GM23338 (cell line): ENCODE data around the gene LSM5. TPM values are rescaled to one million over a fixed set of nuclear protein-coding genes. Genes with fewer than 3 reads are reported as not detected.

Source experiments
- ATAC-seq: fragments of 200-7000 bp; cut with Tn5 transposase; 3 replicates; pipeline ENCODE4 v1.9.1; 2020
- DNase-seq: peaks from one replicate; pipeline ENCODE4 v3.0.0-alpha.2; 2015; ENCODE audit warnings: low spot score
- H2AFZ ChIP-seq: fragments of 200-600 bp; sonication (generic); 2 replicates; pipeline ENCODE4 v1.8.0; 2016; ENCODE audit warnings: antibody characterized with exemption, mild to moderate bottlenecking, moderate library complexity
- H3F3A ChIP-seq: fragments of 200-600 bp; sonication (generic); replicated peaks from 2 replicates; pipeline ENCODE4 v1.8.0; 2017; ENCODE audit warnings: antibody characterized with exemption, mixed run types, low read depth
- H3K27ac ChIP-seq: fragments of 200-600 bp; sonication (generic); 2 replicates; pipeline ENCODE4 v1.6.1; 2016; ENCODE audit warnings: low read depth
- H3K27me3 ChIP-seq: fragments of 200-600 bp; sonication (generic); 2 replicates; pipeline ENCODE4 v1.8.0; 2016; ENCODE audit warnings: mild to moderate bottlenecking, mixed run types, moderate library complexity; ENCODE audit not compliant: insufficient read depth
- H3K36me3 ChIP-seq: fragments of 200-600 bp; sonication (generic); 2 replicates; pipeline ENCODE4 v1.8.0; 2016; ENCODE audit warnings: mild to moderate bottlenecking; ENCODE audit not compliant: insufficient read depth
- H3K4me1 ChIP-seq: fragments of 200-600 bp; sonication (generic); 2 replicates; pipeline ENCODE4 v1.8.0; 2016; ENCODE audit warnings: mild to moderate bottlenecking, moderate library complexity; ENCODE audit not compliant: insufficient read depth
- H3K4me2 ChIP-seq: fragments of 200-600 bp; sonication (generic); 2 replicates; pipeline ENCODE4 v1.7.1; 2017; ENCODE audit warnings: mixed run types
- H3K4me3 ChIP-seq: fragments of 200-600 bp; sonication (generic); 2 replicates; pipeline ENCODE4 v1.6.1; 2016; ENCODE audit warnings: mixed run types
- H3K79me2 ChIP-seq: fragments of 200-600 bp; sonication (generic); replicated peaks from 2 replicates; pipeline ENCODE4 v1.8.0; 2017; ENCODE audit warnings: mild to moderate bottlenecking; ENCODE audit not compliant: insufficient read depth
- H3K9me2 ChIP-seq: fragments of 200-600 bp; sonication (generic); 2 replicates; pipeline ENCODE4 v1.8.0; 2017; ENCODE audit not compliant: insufficient read depth
- H4K20me1 ChIP-seq: fragments of 200-600 bp; sonication (generic); replicated peaks from 2 replicates; pipeline ENCODE4 v1.8.0; 2017; ENCODE audit warnings: mild to moderate bottlenecking; ENCODE audit not compliant: insufficient read depth
- H3K27ac Mint-ChIP-seq: 2 replicates; pipeline ENCODE4 v1.8.0; 2020; ENCODE audit warnings: inconsistent platforms, mild to moderate bottlenecking, moderate library complexity, mixed read lengths
- H3K27me3 Mint-ChIP-seq: 3 replicates; pipeline ENCODE4 v1.8.0; 2022; ENCODE audit warnings: low read depth, mild to moderate bottlenecking, moderate library complexity, mixed read lengths, inconsistent platforms; ENCODE audit not compliant: insufficient read depth, poor library complexity
- H3K36me3 Mint-ChIP-seq: 3 replicates; pipeline ENCODE4 v1.8.0; 2021; ENCODE audit warnings: low read depth, mild to moderate bottlenecking, inconsistent platforms, moderate library complexity, mixed read lengths
- H3K4me1 Mint-ChIP-seq: 3 replicates; pipeline ENCODE4 v1.8.0; 2020; ENCODE audit warnings: mild to moderate bottlenecking, inconsistent platforms, mixed read lengths
- H3K4me3 Mint-ChIP-seq: 3 replicates; pipeline ENCODE4 v1.8.0; 2021; ENCODE audit warnings: moderate library complexity, mild to moderate bottlenecking, inconsistent platforms, mixed read lengths
- H3K9me3 Mint-ChIP-seq: 3 replicates; pipeline ENCODE4 v1.8.0; 2020; ENCODE audit warnings: moderate library complexity, mild to moderate bottlenecking, inconsistent platforms, mixed read lengths
- EZH2 ChIP-seq: fragments of 200-600 bp; sonication (generic); IDR thresholded peaks from one replicate; pipeline ENCODE4 v1.8.0; 2017; ENCODE audit warnings: antibody characterized with exemption, mild to moderate bottlenecking, low read depth; ENCODE audit not compliant: unreplicated experiment
- EZH2phosphoT487 ChIP-seq: fragments of 200-600 bp; sonication (generic); IDR thresholded peaks from one replicate; pipeline ENCODE4 v1.8.1; 2018; ENCODE audit warnings: antibody characterized with exemption; ENCODE audit not compliant: unreplicated experiment
- JUNB ChIP-seq: IDR thresholded peaks from one replicate; pipeline ENCODE4 v1.6.1; 2016; ENCODE audit warnings: antibody characterized with exemption; ENCODE audit not compliant: unreplicated experiment
- NANOG ChIP-seq: IDR thresholded peaks from 2 replicates; pipeline ENCODE4 v1.6.1; 2016; ENCODE audit warnings: antibody characterized with exemption, borderline replicate concordance
- POLR2AphosphoS5 ChIP-seq: IDR thresholded peaks from 2 replicates; pipeline ENCODE4 v1.6.1; 2016; ENCODE audit warnings: antibody characterized with exemption, low read depth
- ZNF114 ChIP-seq: fragments of 250-450 bp; sonication (Bioruptor Pico); IDR thresholded peaks from 2 replicates; pipeline ENCODE4 v1.5.0; 2020; ENCODE audit warnings: mild to moderate bottlenecking, moderate library complexity
- polyA plus RNA-seq: library from polyadenylated mRNA; unstranded; fragments of >200 nt; fragmentation: Nextera tagmentation; extraction: Ambion mirVana; gene quantifications from 2 replicates; pipeline ENCODE4 v1.2.1, GENCODE V29; 2016
- total RNA-seq: library from RNA; depleted of rRNA; stranded (reverse); fragments of >200 nt; shearing (Covaris generic); gene quantifications from 2 replicates; pipeline ENCODE4 v1.2.3, GENCODE V29; 2014
- TF ChIP-seq, protein P1 (sequence below): fragments of 250-450 bp; sonication (Bioruptor Pico); IDR thresholded peaks from 2 replicates; pipeline ENCODE4 v1.5.0; 2020; ENCODE audit warnings: mild to moderate bottlenecking, moderate library complexity

The LSM5 gene
- total and polyA plus RNA-seq, 2 experiments from 2014 or later = 56.6 to 469 TPM

DNA sequence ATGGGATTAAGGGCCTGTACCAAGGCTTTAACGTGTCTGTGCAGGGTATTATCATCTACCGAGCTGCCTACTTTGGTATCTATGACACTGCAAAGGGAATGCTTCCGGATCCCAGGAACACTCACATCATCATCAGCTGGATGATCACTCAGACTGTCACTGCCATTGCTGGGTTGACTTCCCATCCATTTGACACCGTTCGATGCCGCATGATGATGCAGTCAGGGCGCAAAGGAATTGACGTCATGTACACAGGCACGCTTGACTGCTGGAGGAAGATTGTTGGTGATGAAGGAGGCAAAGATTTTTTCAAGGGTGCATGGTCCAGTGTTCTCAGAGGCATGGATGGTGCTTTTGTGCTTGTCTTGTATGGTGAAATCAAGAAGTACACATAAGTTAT lies 18.2 kb downstream of the LSM5 start (continued):
- TF ChIP-seq, protein P1, sequence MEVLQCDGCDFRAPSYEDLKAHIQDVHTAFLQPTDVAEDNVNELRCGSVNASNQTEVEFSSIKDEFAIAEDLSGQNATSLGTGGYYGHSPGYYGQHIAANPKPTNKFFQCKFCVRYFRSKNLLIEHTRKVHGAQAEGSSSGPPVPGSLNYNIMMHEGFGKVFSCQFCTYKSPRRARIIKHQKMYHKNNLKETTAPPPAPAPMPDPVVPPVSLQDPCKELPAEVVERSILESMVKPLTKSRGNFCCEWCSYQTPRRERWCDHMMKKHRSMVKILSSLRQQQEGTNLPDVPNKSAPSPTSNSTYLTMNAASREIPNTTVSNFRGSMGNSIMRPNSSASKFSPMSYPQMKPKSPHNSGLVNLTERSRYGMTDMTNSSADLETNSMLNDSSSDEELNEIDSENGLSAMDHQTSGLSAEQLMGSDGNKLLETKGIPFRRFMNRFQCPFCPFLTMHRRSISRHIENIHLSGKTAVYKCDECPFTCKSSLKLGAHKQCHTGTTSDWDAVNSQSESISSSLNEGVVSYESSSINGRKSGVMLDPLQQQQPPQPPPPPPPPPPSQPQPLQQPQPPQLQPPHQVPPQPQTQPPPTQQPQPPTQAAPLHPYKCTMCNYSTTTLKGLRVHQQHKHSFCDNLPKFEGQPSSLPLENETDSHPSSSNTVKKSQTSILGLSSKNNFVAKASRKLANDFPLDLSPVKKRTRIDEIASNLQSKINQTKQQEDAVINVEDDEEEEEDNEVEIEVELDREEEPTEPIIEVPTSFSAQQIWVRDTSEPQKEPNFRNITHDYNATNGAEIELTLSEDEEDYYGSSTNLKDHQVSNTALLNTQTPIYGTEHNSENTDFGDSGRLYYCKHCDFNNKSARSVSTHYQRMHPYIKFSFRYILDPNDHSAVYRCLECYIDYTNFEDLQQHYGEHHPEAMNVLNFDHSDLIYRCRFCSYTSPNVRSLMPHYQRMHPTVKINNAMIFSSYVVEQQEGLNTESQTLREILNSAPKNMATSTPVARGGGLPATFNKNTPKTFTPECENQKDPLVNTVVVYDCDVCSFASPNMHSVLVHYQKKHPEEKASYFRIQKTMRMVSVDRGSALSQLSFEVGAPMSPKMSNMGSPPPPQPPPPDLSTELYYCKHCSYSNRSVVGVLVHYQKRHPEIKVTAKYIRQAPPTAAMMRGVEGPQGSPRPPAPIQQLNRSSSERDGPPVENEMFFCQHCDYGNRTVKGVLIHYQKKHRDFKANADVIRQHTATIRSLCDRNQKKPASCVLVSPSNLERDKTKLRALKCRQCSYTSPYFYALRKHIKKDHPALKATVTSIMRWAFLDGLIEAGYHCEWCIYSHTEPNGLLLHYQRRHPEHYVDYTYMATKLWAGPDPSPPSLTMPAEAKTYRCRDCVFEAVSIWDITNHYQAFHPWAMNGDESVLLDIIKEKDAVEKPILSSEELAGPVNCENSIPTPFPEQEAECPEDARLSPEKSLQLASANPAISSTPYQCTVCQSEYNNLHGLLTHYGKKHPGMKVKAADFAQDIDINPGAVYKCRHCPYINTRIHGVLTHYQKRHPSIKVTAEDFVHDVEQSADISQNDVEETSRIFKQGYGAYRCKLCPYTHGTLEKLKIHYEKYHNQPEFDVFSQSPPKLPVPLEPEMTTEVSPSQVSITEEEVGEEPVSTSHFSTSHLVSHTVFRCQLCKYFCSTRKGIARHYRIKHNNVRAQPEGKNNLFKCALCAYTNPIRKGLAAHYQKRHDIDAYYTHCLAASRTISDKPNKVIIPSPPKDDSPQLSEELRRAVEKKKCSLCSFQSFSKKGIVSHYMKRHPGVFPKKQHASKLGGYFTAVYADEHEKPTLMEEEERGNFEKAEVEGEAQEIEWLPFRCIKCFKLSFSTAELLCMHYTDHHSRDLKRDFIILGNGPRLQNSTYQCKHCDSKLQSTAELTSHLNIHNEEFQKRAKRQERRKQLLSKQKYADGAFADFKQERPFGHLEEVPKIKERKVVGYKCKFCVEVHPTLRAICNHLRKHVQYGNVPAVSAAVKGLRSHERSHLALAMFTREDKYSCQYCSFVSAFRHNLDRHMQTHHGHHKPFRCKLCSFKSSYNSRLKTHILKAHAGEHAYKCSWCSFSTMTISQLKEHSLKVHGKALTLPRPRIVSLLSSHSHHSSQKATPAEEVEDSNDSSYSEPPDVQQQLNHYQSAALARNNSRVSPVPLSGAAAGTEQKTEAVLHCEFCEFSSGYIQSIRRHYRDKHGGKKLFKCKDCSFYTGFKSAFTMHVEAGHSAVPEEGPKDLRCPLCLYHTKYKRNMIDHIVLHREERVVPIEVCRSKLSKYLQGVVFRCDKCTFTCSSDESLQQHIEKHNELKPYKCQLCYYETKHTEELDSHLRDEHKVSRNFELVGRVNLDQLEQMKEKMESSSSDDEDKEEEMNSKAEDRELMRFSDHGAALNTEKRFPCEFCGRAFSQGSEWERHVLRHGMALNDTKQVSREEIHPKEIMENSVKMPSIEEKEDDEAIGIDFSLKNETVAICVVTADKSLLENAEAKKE = no peak
- no peak for TF ChIP-seq ZNF114
- TF ChIP-seq NANOG = no peak
- TF ChIP-seq JUNB = no peak

DNA sequence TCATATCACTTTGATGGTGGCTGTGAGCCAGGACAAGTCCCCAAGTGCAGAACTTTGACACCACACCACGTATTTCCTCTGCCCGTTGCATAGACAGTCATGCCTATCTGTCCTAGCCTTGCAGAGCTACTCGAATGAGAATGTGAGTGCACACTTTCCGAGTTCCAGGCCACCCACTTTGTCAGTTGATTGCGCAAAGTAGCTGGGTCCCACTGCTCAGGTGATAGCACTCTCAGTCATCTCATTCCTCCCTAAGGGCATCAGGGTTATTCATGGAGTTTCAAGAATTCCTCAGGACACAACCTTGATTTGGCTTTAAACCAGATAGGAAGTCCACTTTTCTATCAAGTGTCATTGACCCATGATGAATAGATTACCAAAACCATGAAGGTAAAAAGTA lies 19.3 kb downstream of the LSM5 start:
- Histone ChIP-seq H3K27me3 (no peaks in the 10 kb centered on the region), H3F3A (no peaks in the 10 kb centered on the region), H2AFZ (no peak overlapping the region), H3K4me1 (no peaks in the 10 kb centered on the region), H3K9me2 (no peaks in the 10 kb centered on the region), H3K79me2 (no peaks in the 10 kb centered on the region), H3K36me3 (no peaks in the 10 kb centered on the region), H4K20me1 (no peaks in the 10 kb centered on the region), H3K4me3 (no peak overlapping the region), H3K4me2 (no peak overlapping the region), H3K27ac (no peak overlapping the region)
- no peak for ATAC-seq
- Mint-ChIP-seq H3K27me3 (peaks cover 2% of the 10 kb centered on the region), H3K4me3 (no peak overlapping the region), H3K9me3 (peaks cover 6% of the 10 kb centered on the region; the same call in 2 of the 3 replicates), H3K36me3 (peaks cover 2% of the 10 kb centered on the region; the same call in 1 of the 3 replicates), H3K27ac (no peak overlapping the region), H3K4me1 (no peaks in the 10 kb centered on the region)
- DNase-seq = no peak
- TF ChIP-seq ZNF114 (no peak), NANOG (no peak), EZH2phosphoT487 (no peak), POLR2AphosphoS5 (no peak), EZH2 (no peak)
- TF ChIP-seq, protein P1 = no peak
